ENCODE measurements around the gene PEX11B. TPM values are rescaled to one million over a fixed set of nuclear protein-coding genes. Genes with fewer than 3 reads are reported as not detected.

PEX11B gene
- total RNA-seq, 1 donor from 2014 or later = 47.7 TPM

GRCh38 chr1:145901312-145902021 is 17.1 kb downstream of the PEX11B start:
- no peak for ATAC-seq (ENCODE audit: low read depth)
- CTCF ChIA-PET = no interaction called here
- no peak for DNase-seq
- H3K27me3 Mint-ChIP-seq = no peaks in the 10 kb centered on the region
- intact Hi-C loops (cut with micrococcal nuclease) = no loop called here
- POLR2A ChIA-PET = no interaction called here
- TF ChIP-seq CTCF (IDR thresholded peaks at IDR 0.05) = no peak
- H3K27ac Mint-ChIP-seq = no peak overlapping the region
- peaks cover 1% of the 10 kb centered on the region for H3K36me3 Mint-ChIP-seq (ENCODE audit: low read depth)
- no peaks in the 10 kb centered on the region for H3K4me1 Mint-ChIP-seq
- no peak overlapping the region for H3K4me3 Mint-ChIP-seq
- H3K9me3 Mint-ChIP-seq = no peaks in the 10 kb centered on the region

GRCh38 chr1:145898756-145899155 is 19.8 kb downstream of the PEX11B start:
- POLR2A ChIA-PET = interaction anchor here (0.8 kb wide), 1 partner anchor 41 kb away, joined by 3 read pairs; no protein-coding TSS in a partner anchor
- Mint-ChIP-seq H3K4me3 (no peak overlapping the region), H3K27ac (no peak overlapping the region), H3K4me1 (no peaks in the 10 kb centered on the region), H3K9me3 (no peaks in the 10 kb centered on the region), H3K36me3 (ENCODE audit: low read depth) (peaks cover 1% of the 10 kb centered on the region), H3K27me3 (no peaks in the 10 kb centered on the region)
- intact Hi-C loops (cut with micrococcal nuclease) = no loop called here
- TF ChIP-seq CTCF (IDR thresholded peaks at IDR 0.05) = no peak
- CTCF ChIA-PET = no interaction called here
- no peak for ATAC-seq (ENCODE audit: low read depth)
- no peak for DNase-seq

- POLR2A ChIA-PET = no interaction called here
- Mint-ChIP-seq H3K36me3 (ENCODE audit: low read depth) (peaks cover 1% of the 10 kb centered on the region), H3K4me3 (no peak overlapping the region), H3K27ac (no peak overlapping the region), H3K9me3 (no peaks in the 10 kb centered on the region), H3K4me1 (no peaks in the 10 kb centered on the region), H3K27me3 (no peaks in the 10 kb centered on the region)
- no peak for ATAC-seq (ENCODE audit: low read depth)
- no peak for DNase-seq
- no peak for TF ChIP-seq CTCF (IDR thresholded peaks at IDR 0.05)
- intact Hi-C loops (cut with micrococcal nuclease) = no loop called here
- CTCF ChIA-PET = no interaction called here
Observed at GRCh38 chr1:145897969-145898368, 20.5 kb downstream of the PEX11B start.

- Mint-ChIP-seq H3K9me3 (no peaks in the 10 kb centered on the region), H3K36me3 (ENCODE audit: low read depth) (peaks cover 1% of the 10 kb centered on the region), H3K27ac (no peak overlapping the region), H3K27me3 (no peaks in the 10 kb centered on the region), H3K4me1 (no peaks in the 10 kb centered on the region), H3K4me3 (no peak overlapping the region)
- CTCF ChIA-PET = interaction anchor here (0.6 to 1.5 kb wide), 2 partner anchors 13 to 69 kb away, joined by 3 to 4 read pairs; partner anchors contain the start of genes ANKRD34A and POLR3GL
- POLR2A ChIA-PET = interaction anchor here (0.6 to 1.2 kb wide), 2 partner anchors 9 to 32 kb away, joined by 4 to 5 read pairs; partner anchors contain the start of gene RBM8A
- no peak for TF ChIP-seq CTCF (IDR thresholded peaks at IDR 0.05)
- no peak for ATAC-seq (ENCODE audit: low read depth)
- intact Hi-C loops (cut with micrococcal nuclease) = no loop called here
- DNase-seq = no peak
Observed at GRCh38 chr1:145895471-145895870, 23.0 kb downstream of the PEX11B start.

- DNase-seq = no peak
- intact Hi-C loops (cut with micrococcal nuclease) = loop anchor here (2.0 kb wide), 1 partner anchor 17 kb away; the partner anchor contains the start of gene ITGA10
- POLR2A ChIA-PET = no interaction called here
- no peak for ATAC-seq (ENCODE audit: low read depth)
- TF ChIP-seq CTCF (IDR thresholded peaks at IDR 0.05) = no peak
- CTCF ChIA-PET = interaction anchor here (0.8 to 2.4 kb wide), 3 partner anchors 16 to 118 kb away, joined by 4 to 12 read pairs (median 4); partner anchors contain the start of genes ITGA10 and PEX11B
- Mint-ChIP-seq H3K27me3 (no peaks in the 10 kb centered on the region), H3K36me3 (ENCODE audit: low read depth) (no peaks in the 10 kb centered on the region), H3K9me3 (no peaks in the 10 kb centered on the region), H3K4me3 (no peak overlapping the region), H3K27ac (no peak overlapping the region), H3K4me1 (no peaks in the 10 kb centered on the region)
Observed at GRCh38 chr1:145893306-145894055, 25.0 kb downstream of the PEX11B start.
